Panc1 (cell line): ENCODE results near the gene OR52W1. TPM values are rescaled to one million over a fixed set of nuclear protein-coding genes. Genes with fewer than 3 reads are reported as not detected.

ENCODE experiments used
- ATAC-seq: fragments of 200-7000 bp; cut with Tn5 transposase; 2 replicates; pipeline ENCODE4 v1.9.1; 2020; ENCODE audit warnings: mild to moderate bottlenecking, moderate library complexity
- BruUV-seq: library from RNA; stranded (reverse); fragments of 400-500 nt; replicated peaks from 2 replicates; lab custom pipeline; 2021; lab: Mats Ljungman, UMichigan
- CTCF ChIA-PET: fragments of 300-600 bp; sonication (Branson Sonifier 250); formaldehyde crosslinking; loops from one replicate; lab custom pipeline; 2022; ENCODE audit warnings: antibody characterized with exemption; lab: Charles Lee
- POLR2A ChIA-PET: fragments of 300-600 bp; sonication (Branson Sonifier 250); formaldehyde crosslinking; loops from one replicate; lab custom pipeline; 2022; ENCODE audit warnings: antibody characterized with exemption; lab: Charles Lee
- DNase-seq: peaks from one replicate; pipeline ENCODE4 v3.0.0-alpha.2; 2010; ENCODE audit warnings: low read depth, low spot score
- H3K27ac ChIP-seq: 2 replicates; pipeline ENCODE4 v1.5.1; 2011; ENCODE audit warnings: mild to moderate bottlenecking, low read length, inconsistent platforms
- H3K27me3 ChIP-seq: fragments of 200-500 bp; sonication (Bioruptor generic); 2 replicates; pipeline ENCODE4 v1.6.0; 2014; ENCODE audit warnings: low read length, inconsistent platforms; ENCODE audit not compliant: control insufficient read depth, insufficient read depth
- H3K36me3 ChIP-seq: fragments of 200-500 bp; sonication (Bioruptor generic); 2 replicates; pipeline ENCODE4 v1.5.1; 2014; ENCODE audit warnings: inconsistent platforms, mild to moderate bottlenecking, low read length, moderate library complexity; ENCODE audit not compliant: control insufficient read depth, insufficient read depth
- H3K4me1 ChIP-seq: 2 replicates; pipeline ENCODE4 v1.5.1; 2011; ENCODE audit warnings: inconsistent platforms, mild to moderate bottlenecking, low read length, moderate library complexity; ENCODE audit not compliant: control insufficient read depth, insufficient read depth
- H3K4me3 ChIP-seq, 2 experiments: 2 replicates each; pipeline ENCODE4 v1.5.1; 2011 to 2012; ENCODE audit warnings: low read depth in 2 of 2, low read length in 2 of 2, mild to moderate bottlenecking in 2 of 2, inconsistent platforms in 1 of 2, moderate library complexity in 1 of 2
- H3K9me3 ChIP-seq: fragments of 200-500 bp; sonication (Bioruptor generic); 2 replicates; pipeline ENCODE4 v1.5.1; 2014; ENCODE audit warnings: low read depth, mild to moderate bottlenecking, inconsistent platforms, low read length, moderate library complexity; ENCODE audit not compliant: control insufficient read depth, insufficient read depth
- POLR2AphosphoS5 ChIP-seq: IDR thresholded peaks from 2 replicates; pipeline ENCODE4 v1.6.1; 2012; ENCODE audit warnings: mild to moderate bottlenecking, low read depth, low read length, moderate library complexity
- REST ChIP-seq, 2 experiments: IDR thresholded peaks; 2 replicates each; pipeline ENCODE4 v1.6.1; 2011 to 2012; ENCODE audit warnings: low read depth in 2 of 2, control low read depth in 1 of 2, low read length in 1 of 2, mild to moderate bottlenecking in 1 of 2, moderate library complexity in 1 of 2; ENCODE audit not compliant: insufficient read depth in 1 of 2
- SIN3A ChIP-seq: IDR thresholded peaks from 2 replicates; pipeline ENCODE4 v1.6.1; 2012; ENCODE audit warnings: low read depth, mild to moderate bottlenecking, low read length, moderate library complexity, borderline replicate concordance; ENCODE audit not compliant: insufficient read depth
- TCF7L2 ChIP-seq: IDR thresholded peaks from 2 replicates; pipeline ENCODE4 v1.6.1; 2011; ENCODE audit warnings: mild to moderate bottlenecking, low read depth, low read length, inconsistent platforms
- in situ Hi-C: cut with HindIII; loops from 2 replicates; pipeline ENCODE4 v1.10.0; 2016; ENCODE audit warnings: low sequenced_read_pairs, low pct_unique_long_range_greater_than_20kb
- intact Hi-C: fragments of 100-400 bp; cut with micrococcal nuclease; formaldehyde crosslinking; loops from one replicate; pipeline ENCODE4 v1.10.0; 2022; ENCODE audit not compliant: unreplicated experiment
- total RNA-seq: library from RNA; stranded (reverse); gene quantifications from one replicate; pipeline ENCODE4 v1.2.1, GENCODE V29; 2021; ENCODE audit not compliant: unreplicated experiment
- TF ChIP-seq, protein P1 (sequence below): fragments of 450-650 bp; IDR thresholded peaks from 2 replicates; pipeline ENCODE4 v1.5.1; 2017; ENCODE audit warnings: mild to moderate bottlenecking

Gene OR52W1
- total RNA-seq, 1 experiment from 2014 or later, result not detected

DNA sequence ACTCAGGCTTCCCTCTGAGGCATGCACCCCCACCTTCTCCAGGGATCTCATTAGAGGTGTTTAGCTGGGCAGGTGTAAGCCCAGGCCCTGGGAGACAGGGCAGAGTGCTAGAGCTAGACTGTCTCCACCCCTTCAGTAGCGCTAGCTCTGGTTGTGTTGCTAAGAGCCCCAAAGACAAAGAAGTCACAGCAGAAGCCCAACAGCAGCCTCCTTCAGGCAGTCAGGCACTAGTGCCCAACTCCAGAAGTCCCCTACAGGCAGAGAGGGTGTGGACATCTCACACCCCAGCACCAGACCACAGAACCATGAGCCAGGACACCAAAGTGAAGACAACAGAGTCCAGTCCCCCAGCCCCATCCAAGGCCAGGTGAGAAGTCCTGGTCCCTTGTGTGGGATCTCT, 39.9 kb downstream of the OR52W1 start, which contains the start of gene CNGA4:
Gene CNGA4, plus strand, starts transcription at position 188 of the 400 bp plus-strand sequence. Its CDS starts 118 bp downstream, at position 306.
- BruUV-seq, result no TSS peak
- intact Hi-C loops, result no loop called here
- Histone ChIP-seq H3K4me3 (no peak within 1 kb of the TSS), H3K27me3 (peaks cover 3% of the 10 kb centered on the region; the same call in 1 of the 2 replicates), H3K4me1 (0 out of 2 replicates have a peak, but pooled peaks cover under 1% of the 10 kb centered on the region), H3K36me3 (no peaks in the 10 kb centered on the region; the same call in 1 of the 2 replicates), H3K27ac (no peak within 1 kb of the TSS), H3K9me3 (no peaks in the 10 kb centered on the region)
- ChIA-PET CTCF (interaction anchor here (1.4 kb wide), 1 partner anchor 12 kb away, joined by 5 read pairs; no protein-coding TSS in a partner anchor), POLR2A (no interaction called here)
- ATAC-seq, result no peak
- DNase-seq, result no peak
- TF ChIP-seq TCF7L2, result no peak
- no peak for TF ChIP-seq SIN3A
- no peak for TF ChIP-seq POLR2AphosphoS5
- no peak for TF ChIP-seq REST (IDR thresholded peaks at IDR 0.05; ENCODE audit: insufficient read depth in 1 of 2, low read depth in 2 of 2, low read length in 1 of 2)
- TF ChIP-seq, protein P1, sequence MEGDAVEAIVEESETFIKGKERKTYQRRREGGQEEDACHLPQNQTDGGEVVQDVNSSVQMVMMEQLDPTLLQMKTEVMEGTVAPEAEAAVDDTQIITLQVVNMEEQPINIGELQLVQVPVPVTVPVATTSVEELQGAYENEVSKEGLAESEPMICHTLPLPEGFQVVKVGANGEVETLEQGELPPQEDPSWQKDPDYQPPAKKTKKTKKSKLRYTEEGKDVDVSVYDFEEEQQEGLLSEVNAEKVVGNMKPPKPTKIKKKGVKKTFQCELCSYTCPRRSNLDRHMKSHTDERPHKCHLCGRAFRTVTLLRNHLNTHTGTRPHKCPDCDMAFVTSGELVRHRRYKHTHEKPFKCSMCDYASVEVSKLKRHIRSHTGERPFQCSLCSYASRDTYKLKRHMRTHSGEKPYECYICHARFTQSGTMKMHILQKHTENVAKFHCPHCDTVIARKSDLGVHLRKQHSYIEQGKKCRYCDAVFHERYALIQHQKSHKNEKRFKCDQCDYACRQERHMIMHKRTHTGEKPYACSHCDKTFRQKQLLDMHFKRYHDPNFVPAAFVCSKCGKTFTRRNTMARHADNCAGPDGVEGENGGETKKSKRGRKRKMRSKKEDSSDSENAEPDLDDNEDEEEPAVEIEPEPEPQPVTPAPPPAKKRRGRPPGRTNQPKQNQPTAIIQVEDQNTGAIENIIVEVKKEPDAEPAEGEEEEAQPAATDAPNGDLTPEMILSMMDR, result no peak
- in situ Hi-C loops, result no loop called here

GRCh38 chr11:6240139-6240538, 41.1 kb downstream of the OR52W1 start:
- in situ Hi-C loops (no loop called here), intact Hi-C loops (no loop called here)
- no peaks in the 10 kb centered on the region for H3K4me1 ChIP-seq
- ATAC-seq (no peak), DNase-seq (no peak)
- ChIA-PET CTCF (no interaction called here), POLR2A (interaction anchor here (0.6 kb wide), 1 partner anchor 121 kb away, joined by 6 read pairs; no protein-coding TSS in a partner anchor)
- H3K27ac ChIP-seq, result no peak overlapping the region
- H3K27me3 ChIP-seq, result peaks cover 3% of the 10 kb centered on the region; the same call in 1 of the 2 replicates
- no peaks in the 10 kb centered on the region for H3K9me3 ChIP-seq
- H3K36me3 ChIP-seq, result no peaks in the 10 kb centered on the region
- no TSS peak for BruUV-seq
- H3K4me3 ChIP-seq, result no peak overlapping the region
- TF ChIP-seq POLR2AphosphoS5, result no peak
- no peak for TF ChIP-seq TCF7L2
- TF ChIP-seq SIN3A, result no peak
- TF ChIP-seq REST (IDR thresholded peaks at IDR 0.05; ENCODE audit: insufficient read depth in 1 of 2, low read depth in 2 of 2, low read length in 1 of 2), result no peak
- TF ChIP-seq, protein P1, result no peak
